SJCRH30 (cell line): ENCODE data around the gene PCYOX1L. TPM values are rescaled to one million over a fixed set of nuclear protein-coding genes. Genes with fewer than 3 reads are reported as not detected.

Source experiments
- DNase-seq, 2 experiments: peaks; one replicate each; pipeline ENCODE4 v3.0.0-alpha.2; 2015 to 2020
- H3K27ac ChIP-seq: fragments of 250-450 bp; sonication (Bioruptor Pico); 2 replicates; pipeline ENCODE4 v1.5.1; 2020; ENCODE audit warnings: mild to moderate bottlenecking, moderate library complexity
- H3K27me3 ChIP-seq: fragments of 250-450 bp; sonication (Bioruptor Pico); 2 replicates; pipeline ENCODE4 v1.5.1; 2020; ENCODE audit warnings: mild to moderate bottlenecking, moderate library complexity
- H3K36me3 ChIP-seq: fragments of 250-450 bp; sonication (Bioruptor Pico); 2 replicates; pipeline ENCODE4 v1.5.1; 2020; ENCODE audit warnings: mild to moderate bottlenecking, moderate library complexity
- H3K4me1 ChIP-seq: fragments of 250-450 bp; sonication (Bioruptor Pico); 2 replicates; pipeline ENCODE4 v1.5.1; 2020; ENCODE audit warnings: mild to moderate bottlenecking, moderate library complexity
- H3K4me3 ChIP-seq: fragments of 250-450 bp; sonication (Bioruptor Pico); 2 replicates; pipeline ENCODE4 v1.5.1; 2020; ENCODE audit warnings: mild to moderate bottlenecking, moderate library complexity
- H3K9me3 ChIP-seq: fragments of 250-450 bp; sonication (Bioruptor Pico); replicated peaks from 2 replicates; pipeline ENCODE4 v1.5.1; 2020; ENCODE audit warnings: mild to moderate bottlenecking, moderate library complexity
- total RNA-seq: library from RNA; depleted of rRNA; stranded (reverse); fragments of >200 nt; shearing (Covaris generic); gene quantifications from 2 replicates; pipeline ENCODE4 v1.2.3, GENCODE V29; 2014

PCYOX1L gene
- total RNA-seq, 1 experiment from 2014 or later: 3.9 TPM

- Histone ChIP-seq H3K4me1 (no peaks in the 10 kb centered on the region), H3K4me3 (no peak overlapping the region), H3K27me3 (no peaks in the 10 kb centered on the region), H3K36me3 (peaks cover 59% of the 10 kb centered on the region), H3K9me3 (no peaks in the 10 kb centered on the region), H3K27ac (no peak overlapping the region)
- DNase-seq: no peak
Observed at GRCh38 chr5:149352169-149352568, 5.7 kb upstream of the PCYOX1L start.

GRCh38 chr5:149353911-149354310, 3.9 kb upstream of the PCYOX1L start:
- 0 out of 2 replicates have a peak, but pooled peaks cover 4% of the 10 kb centered on the region for H3K4me1 ChIP-seq
- no peaks in the 10 kb centered on the region for H3K9me3 ChIP-seq
- DNase-seq: no peak
- peaks cover 46% of the 10 kb centered on the region for H3K36me3 ChIP-seq
- H3K27ac ChIP-seq: no peak overlapping the region
- no peak overlapping the region for H3K4me3 ChIP-seq
- no peaks in the 10 kb centered on the region for H3K27me3 ChIP-seq

GRCh38 chr5:149355688-149356087, 2.2 kb upstream of the PCYOX1L start:
- H3K9me3 ChIP-seq: no peaks in the 10 kb centered on the region
- no peak overlapping the region for H3K4me3 ChIP-seq
- no peak for DNase-seq
- no peak overlapping the region for H3K27ac ChIP-seq
- peaks cover 28% of the 10 kb centered on the region for H3K36me3 ChIP-seq
- H3K27me3 ChIP-seq: no peaks in the 10 kb centered on the region
- H3K4me1 ChIP-seq: 0 out of 2 replicates have a peak, but pooled peaks cover 4% of the 10 kb centered on the region

DNA sequence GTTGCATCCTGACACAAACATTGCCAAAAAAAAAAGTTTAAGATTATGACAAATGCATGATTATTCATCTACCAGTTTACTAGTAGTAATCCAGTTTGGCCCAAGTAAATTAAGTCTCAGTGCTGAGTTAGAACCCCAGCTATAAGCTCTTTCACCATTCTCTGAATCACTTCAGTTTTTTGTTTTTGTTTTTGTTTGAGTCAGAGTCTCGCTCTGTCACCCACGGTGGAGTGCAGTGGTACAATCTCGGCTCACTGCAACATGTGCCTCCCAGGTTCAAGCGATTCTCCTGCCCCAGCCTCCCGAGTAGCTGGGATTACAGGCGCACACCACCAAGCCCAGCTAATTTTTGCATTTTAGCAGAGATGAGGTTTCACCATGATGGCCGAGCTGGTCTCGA, 1.5 kb upstream of the PCYOX1L start:
- Histone ChIP-seq H3K4me1 (0 out of 2 replicates have a peak, but pooled peaks cover 4% of the 10 kb centered on the region), H3K9me3 (no peaks in the 10 kb centered on the region), H3K27ac (no peak overlapping the region), H3K4me3 (no peak overlapping the region), H3K27me3 (no peaks in the 10 kb centered on the region), H3K36me3 (peaks cover 21% of the 10 kb centered on the region)
- DNase-seq: no peak

DNA sequence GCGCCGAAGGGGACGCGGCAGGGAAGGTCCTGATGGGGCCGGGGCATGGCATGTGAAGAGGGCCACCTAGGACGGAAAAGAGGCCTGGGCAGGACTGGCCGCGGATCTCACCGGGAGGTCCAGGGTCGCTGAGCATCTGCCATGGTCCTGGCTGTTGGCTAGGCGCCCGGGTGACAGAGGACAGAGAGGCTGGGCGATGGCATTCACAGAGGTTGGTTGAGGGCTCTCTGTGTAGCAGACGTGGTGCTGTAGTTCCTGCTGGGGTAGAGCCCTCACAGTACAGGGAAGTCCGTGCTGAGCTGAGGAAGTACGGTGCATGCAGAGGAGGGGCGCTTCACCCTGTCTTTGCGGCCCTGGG, 427 bp downstream of the PCYOX1L start:
- peaks cover 4% of the 10 kb centered on the region; the same call in 1 of the 2 replicates for H3K36me3 ChIP-seq
- H3K27me3 ChIP-seq: no peaks in the 10 kb centered on the region
- H3K4me1 ChIP-seq: 0 out of 2 replicates have a peak, but pooled peaks cover 4% of the 10 kb centered on the region
- DNase-seq: peak; percentile 45 to 49
- H3K9me3 ChIP-seq: no peaks in the 10 kb centered on the region
- H3K27ac ChIP-seq: no peak overlapping the region; the same call in 1 of the 2 replicates
- peak overlapping the region; percentile 84 for H3K4me3 ChIP-seq

- no peak for DNase-seq
- Histone ChIP-seq H3K27ac (no peak overlapping the region), H3K9me3 (no peaks in the 10 kb centered on the region), H3K36me3 (peaks cover 4% of the 10 kb centered on the region; the same call in 1 of the 2 replicates), H3K4me3 (no peak overlapping the region), H3K27me3 (no peaks in the 10 kb centered on the region), H3K4me1 (0 out of 2 replicates have a peak, but pooled peaks cover 4% of the 10 kb centered on the region)
Observed at GRCh38 chr5:149358868-149359495, 1.1 kb downstream of the PCYOX1L start.

GRCh38 chr5:149360272-149360671, 2.4 kb downstream of the PCYOX1L start:
- no peak overlapping the region for H3K27ac ChIP-seq
- H3K4me1 ChIP-seq: 0 out of 2 replicates have a peak, but pooled peaks cover 4% of the 10 kb centered on the region
- no peaks in the 10 kb centered on the region for H3K9me3 ChIP-seq
- no peak overlapping the region for H3K4me3 ChIP-seq
- DNase-seq: no peak
- H3K27me3 ChIP-seq: no peaks in the 10 kb centered on the region
- H3K36me3 ChIP-seq: no peaks in the 10 kb centered on the region

DNA sequence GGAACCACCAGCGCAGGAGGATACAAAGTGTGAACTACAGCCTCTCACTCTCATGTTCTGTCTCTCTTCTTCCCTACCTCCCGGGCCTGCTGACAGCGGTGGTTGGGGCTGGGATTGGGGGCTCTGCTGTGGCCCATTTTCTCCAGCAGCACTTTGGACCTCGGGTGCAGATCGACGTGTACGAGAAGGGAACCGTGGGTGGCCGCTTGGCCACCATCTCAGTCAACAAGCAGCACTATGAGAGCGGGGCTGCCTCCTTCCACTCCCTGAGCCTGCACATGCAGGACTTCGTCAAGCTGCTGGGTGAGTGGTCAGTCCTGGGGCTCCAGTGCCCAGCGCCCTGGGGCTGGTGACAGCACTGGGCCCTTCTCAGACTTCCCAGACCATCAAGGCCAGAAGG, 4.7 kb downstream of the PCYOX1L start:
- no peaks in the 10 kb centered on the region for H3K9me3 ChIP-seq
- no peaks in the 10 kb centered on the region for H3K27me3 ChIP-seq
- DNase-seq: no peak
- H3K36me3 ChIP-seq: no peaks in the 10 kb centered on the region
- no peak overlapping the region for H3K4me3 ChIP-seq
- H3K27ac ChIP-seq: no peak overlapping the region
- H3K4me1 ChIP-seq: 0 out of 2 replicates have a peak, but pooled peaks cover 4% of the 10 kb centered on the region

DNA sequence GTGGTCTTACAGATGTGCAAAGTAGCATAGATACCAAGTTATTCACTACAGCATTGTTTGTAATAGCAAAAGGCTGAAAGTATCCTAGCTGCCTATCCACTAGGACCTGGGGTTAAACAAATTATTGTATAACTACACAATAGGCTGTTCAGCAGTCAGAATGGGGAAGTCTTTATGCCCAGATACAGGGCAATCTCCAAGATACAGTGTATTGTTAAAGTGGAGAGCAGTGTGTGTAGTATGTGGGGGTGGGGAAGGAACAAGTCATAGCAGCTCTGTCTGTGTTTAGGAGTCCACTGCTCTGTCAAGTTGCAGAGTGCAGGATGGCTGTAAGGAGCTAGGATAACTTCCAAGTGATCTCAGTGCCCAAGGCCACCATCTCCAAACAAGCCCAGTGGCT, 5.5 kb downstream of the PCYOX1L start:
- H3K9me3 ChIP-seq: no peaks in the 10 kb centered on the region
- DNase-seq: no peak

GRCh38 chr5:149363936-149364335, 6.1 kb downstream of the PCYOX1L start:
- no peaks in the 10 kb centered on the region for H3K36me3 ChIP-seq
- H3K9me3 ChIP-seq: no peaks in the 10 kb centered on the region
- no peak for DNase-seq
- H3K4me3 ChIP-seq: no peak overlapping the region
- no peaks in the 10 kb centered on the region for H3K4me1 ChIP-seq
- H3K27me3 ChIP-seq: no peaks in the 10 kb centered on the region
- no peak overlapping the region for H3K27ac ChIP-seq

More for the DNA sequence above, 5.5 kb downstream of the PCYOX1L start:
- Histone ChIP-seq H3K27me3 (no peaks in the 10 kb centered on the region), H3K27ac (no peak overlapping the region), H3K36me3 (no peaks in the 10 kb centered on the region), H3K4me1 (0 out of 2 replicates have a peak, but pooled peaks cover 4% of the 10 kb centered on the region), H3K4me3 (no peak overlapping the region)

GRCh38 chr5:149364719-149365118, 6.9 kb downstream of the PCYOX1L start:
- Histone ChIP-seq H3K4me3 (no peak overlapping the region), H3K27ac (no peak overlapping the region), H3K4me1 (no peaks in the 10 kb centered on the region), H3K9me3 (no peaks in the 10 kb centered on the region), H3K36me3 (no peaks in the 10 kb centered on the region), H3K27me3 (no peaks in the 10 kb centered on the region)
- no peak for DNase-seq

GRCh38 chr5:149365418-149365817, 7.6 kb downstream of the PCYOX1L start:
- Histone ChIP-seq H3K4me1 (no peaks in the 10 kb centered on the region), H3K4me3 (no peak overlapping the region), H3K36me3 (no peaks in the 10 kb centered on the region), H3K27ac (no peak overlapping the region), H3K9me3 (no peaks in the 10 kb centered on the region), H3K27me3 (no peaks in the 10 kb centered on the region)
- no peak for DNase-seq

DNA sequence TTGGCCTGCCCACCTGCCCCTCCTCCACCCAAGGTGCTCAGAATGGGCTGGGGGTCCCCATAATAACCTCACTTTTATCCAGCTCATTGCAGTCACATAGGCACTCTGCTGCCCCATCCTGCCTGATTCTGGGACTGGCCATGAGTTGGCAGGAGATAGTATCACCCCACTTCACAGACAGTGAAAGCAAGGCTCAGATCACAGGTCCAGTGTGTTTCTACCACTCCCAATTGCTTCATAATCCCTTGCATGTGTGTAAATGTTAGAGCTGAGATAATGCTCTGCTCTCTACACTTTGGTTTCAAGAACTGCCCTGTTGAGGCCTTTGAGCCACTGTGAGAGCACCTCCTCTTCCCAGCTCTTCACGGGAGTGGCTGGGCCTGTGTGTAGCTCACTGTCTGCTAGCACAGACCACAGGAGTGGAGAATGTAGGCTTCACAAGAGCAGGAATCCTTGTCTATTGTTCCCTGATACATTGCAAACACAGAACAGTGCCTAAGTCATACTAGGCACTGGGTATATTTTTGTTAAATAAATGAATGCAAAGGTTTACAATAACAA, 8.4 kb downstream of the PCYOX1L start:
- H3K9me3 ChIP-seq: no peaks in the 10 kb centered on the region
- no peaks in the 10 kb centered on the region for H3K4me1 ChIP-seq
- H3K36me3 ChIP-seq: no peaks in the 10 kb centered on the region
- no peaks in the 10 kb centered on the region for H3K27me3 ChIP-seq
- H3K4me3 ChIP-seq: no peak overlapping the region
- H3K27ac ChIP-seq: no peak overlapping the region
- no peak for DNase-seq

GRCh38 chr5:149367249-149367971, 9.6 kb downstream of the PCYOX1L start:
- Histone ChIP-seq H3K4me1 (peaks cover 9% of the 10 kb centered on the region), H3K4me3 (no peak overlapping the region), H3K27me3 (no peaks in the 10 kb centered on the region), H3K27ac (no peak overlapping the region), H3K36me3 (no peaks in the 10 kb centered on the region), H3K9me3 (no peaks in the 10 kb centered on the region)
- DNase-seq: peak; percentile 71 to 87

DNA sequence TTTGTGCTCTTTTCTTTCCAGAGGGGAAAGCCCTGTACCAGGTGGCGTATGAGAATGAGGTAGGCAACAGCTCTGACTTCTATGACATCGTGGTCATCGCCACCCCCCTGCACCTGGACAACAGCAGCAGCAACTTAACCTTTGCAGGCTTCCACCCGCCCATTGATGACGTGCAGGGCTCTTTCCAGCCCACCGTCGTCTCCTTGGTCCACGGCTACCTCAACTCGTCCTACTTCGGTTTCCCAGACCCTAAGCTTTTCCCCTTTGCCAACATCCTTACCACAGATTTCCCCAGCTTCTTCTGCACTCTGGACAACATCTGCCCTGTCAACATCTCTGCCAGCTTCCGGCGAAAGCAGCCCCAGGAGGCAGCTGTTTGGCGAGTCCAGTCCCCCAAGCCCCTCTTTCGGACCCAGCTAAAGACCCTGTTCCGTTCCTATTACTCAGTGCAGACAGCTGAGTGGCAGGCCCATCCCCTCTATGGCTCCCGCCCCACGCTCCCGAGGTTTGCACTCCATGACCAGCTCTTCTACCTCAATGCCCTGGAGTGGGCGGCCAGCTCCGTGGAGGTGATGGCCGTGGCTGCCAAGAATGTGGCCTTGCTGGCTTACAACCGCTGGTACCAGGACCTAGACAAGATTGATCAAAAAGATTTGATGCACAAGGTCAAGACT, 10.3 kb downstream of the PCYOX1L start:
- H3K4me3 ChIP-seq: no peak overlapping the region
- no peak for DNase-seq
- peaks cover 14% of the 10 kb centered on the region for H3K4me1 ChIP-seq
- H3K36me3 ChIP-seq: no peaks in the 10 kb centered on the region
- H3K27ac ChIP-seq: no peak overlapping the region
- no peaks in the 10 kb centered on the region for H3K9me3 ChIP-seq
- H3K27me3 ChIP-seq: no peaks in the 10 kb centered on the region
